GM12891 (cell line): Measurements from ENCODE around the gene RAB7A.
"Not testable (repeated sequence)": the region's sequence is repeated elsewhere in the genome, so short reads cannot be mapped to it uniquely, and the experiment has no call there.

Experiments used
- DNase-seq: peaks from one replicate; pipeline ENCODE4 v3.0.0; 2011; ENCODE audit warnings: low spot score; ENCODE audit not compliant: insufficient read length
- FAIRE-seq: peaks from 2 replicates; lab custom pipeline; 2011; peaks lifted over from hg19 to GRCh38; lab: Jason Lieb, UNC
- PAX5 ChIP-seq: IDR thresholded peaks from 2 replicates; pipeline ENCODE4 v1.6.1; 2011; ENCODE audit warnings: low read length, moderate library complexity, mild to moderate bottlenecking; ENCODE audit not compliant: insufficient read depth, severe bottlenecking
- POLR2A ChIP-seq: IDR thresholded peaks from 2 replicates; pipeline ENCODE4 v1.6.1; 2011; ENCODE audit warnings: low read depth, low read length, control low read depth
- POLR2AphosphoS5 ChIP-seq: IDR thresholded peaks from 2 replicates; pipeline ENCODE4 v1.6.1; 2011; ENCODE audit warnings: low read depth, low read length, control low read depth
- POU2F2 ChIP-seq: IDR thresholded peaks from 2 replicates; pipeline ENCODE4 v1.6.1; 2011; ENCODE audit warnings: low read depth, mild to moderate bottlenecking, control low read depth, low read length, moderate library complexity
- SPI1 ChIP-seq: IDR thresholded peaks from 2 replicates; pipeline ENCODE4 v1.6.1; 2011; ENCODE audit warnings: low read depth, low read length, control low read depth
- TAF1 ChIP-seq: IDR thresholded peaks from 2 replicates; pipeline ENCODE4 v1.6.1; 2011; ENCODE audit warnings: low read depth, low read length, control low read depth

The RAB7A gene

DNA sequence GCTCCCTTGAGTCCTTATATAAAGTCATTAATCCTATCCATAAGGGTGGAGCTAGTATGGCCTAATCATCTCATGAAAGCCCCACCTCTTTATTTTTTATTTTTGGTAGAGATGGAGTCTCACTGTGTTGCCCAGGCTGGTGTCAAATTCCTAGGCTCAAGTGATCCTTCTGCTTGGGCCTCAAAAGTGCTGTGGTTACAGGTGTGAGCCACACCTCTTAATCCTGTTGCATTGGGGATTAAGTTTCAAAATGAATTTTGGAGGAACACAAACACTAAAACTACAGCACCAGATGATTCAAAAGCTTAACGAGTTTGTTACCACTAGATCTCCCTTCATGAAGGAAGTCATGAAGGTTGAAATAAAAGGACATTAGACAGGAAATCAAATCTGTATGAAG lies 27.7 kb downstream of the RAB7A start:
- no peak for DNase-seq
- FAIRE-seq, result no peak
- TF ChIP-seq POU2F2, result no peak
- TF ChIP-seq POLR2AphosphoS5, result no peak
- TF ChIP-seq PAX5, result no peak
- no peak for TF ChIP-seq POLR2A

DNA sequence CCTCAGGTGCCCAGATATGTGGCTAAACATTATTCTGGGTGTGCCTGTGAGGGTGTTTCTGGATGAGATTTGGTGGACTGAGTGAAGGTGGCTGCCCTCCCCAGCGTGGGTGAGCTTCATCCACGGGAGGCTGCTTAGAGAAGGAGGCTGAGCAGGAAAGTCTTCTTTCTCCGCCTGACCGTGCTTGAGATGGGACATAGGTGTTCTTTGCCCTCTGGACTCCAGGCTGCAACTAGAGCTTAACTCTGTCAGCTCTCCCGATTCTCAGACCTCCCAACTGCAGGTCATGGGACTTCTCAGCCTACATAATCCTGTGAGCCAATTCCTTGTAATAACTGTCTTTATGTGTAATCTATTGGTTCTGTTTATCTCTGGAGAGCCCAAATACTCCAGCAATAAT lies 34.1 kb downstream of the RAB7A start:
- FAIRE-seq (no peak), DNase-seq (no peak)
- TF ChIP-seq POU2F2, result no peak
- no peak for TF ChIP-seq TAF1
- no peak for TF ChIP-seq POLR2AphosphoS5
- no peak for TF ChIP-seq POLR2A
- no peak for TF ChIP-seq SPI1
- TF ChIP-seq PAX5, result no peak

DNA sequence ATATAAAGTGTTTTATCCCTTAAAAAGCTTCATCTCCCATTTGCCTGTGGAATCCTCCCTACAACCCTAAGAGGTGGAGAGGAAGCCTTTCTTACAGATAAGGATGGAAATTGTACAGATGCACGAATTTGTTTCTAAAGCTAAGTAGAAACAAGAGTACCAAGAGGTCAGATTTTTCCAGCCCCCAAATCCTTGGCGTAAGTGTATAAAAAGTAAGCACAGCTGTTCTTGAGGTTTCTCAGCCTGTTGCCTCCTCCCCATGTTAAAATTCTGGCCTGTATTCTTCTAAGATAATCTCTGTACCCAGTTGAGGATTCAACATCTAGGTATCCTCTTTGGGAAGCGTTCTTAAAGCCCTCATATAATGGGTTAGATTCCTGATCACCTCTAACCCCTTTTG lies 34.9 kb downstream of the RAB7A start:
- TF ChIP-seq POU2F2 (no peak), POLR2AphosphoS5 (no peak), PAX5 (no peak), TAF1 (no peak), POLR2A (no peak), SPI1 (no peak)
- DNase-seq (no peak), FAIRE-seq (no peak)

DNA sequence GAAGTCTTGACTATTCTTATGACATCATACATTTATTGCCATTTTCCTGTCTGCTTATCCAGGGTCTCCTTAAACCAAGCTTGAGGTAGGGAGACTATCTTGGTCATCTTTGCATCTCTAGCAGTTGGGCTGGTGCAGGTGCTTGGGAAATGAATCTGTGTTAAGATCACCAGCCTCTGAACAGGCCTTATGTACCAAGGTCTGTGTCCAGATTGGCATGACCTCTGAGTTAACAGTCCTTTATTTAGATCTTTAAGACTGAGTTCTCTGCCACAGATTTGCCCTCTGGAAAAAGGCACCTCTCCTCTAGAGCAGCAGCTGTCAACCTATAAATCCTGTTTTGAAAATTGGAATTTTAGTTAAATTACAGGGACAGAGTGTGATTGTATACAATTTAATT lies 35.4 kb downstream of the RAB7A start:
- FAIRE-seq (no peak), DNase-seq (no peak)
- no peak for TF ChIP-seq POLR2AphosphoS5
- TF ChIP-seq PAX5, result no peak
- TF ChIP-seq TAF1, result no peak
- no peak for TF ChIP-seq POU2F2
- no peak for TF ChIP-seq POLR2A
- TF ChIP-seq SPI1, result no peak

DNA sequence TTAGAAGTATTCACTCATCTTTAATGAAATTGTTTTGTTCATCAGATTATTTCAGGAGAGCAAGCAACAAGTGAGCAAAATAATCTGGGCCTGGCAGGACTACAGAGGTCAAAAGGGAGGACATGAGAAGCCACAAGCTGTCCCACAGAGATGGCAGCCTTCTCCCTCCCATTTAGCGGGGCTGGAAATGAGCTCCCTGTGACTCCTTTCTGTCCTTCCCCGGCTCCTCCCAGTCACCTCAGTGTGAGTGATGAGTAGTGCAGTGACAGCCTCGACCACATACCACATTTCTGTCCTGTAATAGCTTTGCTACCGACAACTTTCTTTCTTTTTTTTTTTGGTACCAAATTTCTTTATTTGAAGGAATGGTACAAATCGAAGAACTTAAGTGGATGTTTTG lies 38.0 kb downstream of the RAB7A start:
- no peak for DNase-seq
- no peak for TF ChIP-seq POU2F2
- TF ChIP-seq POLR2AphosphoS5, result no peak
- no peak for TF ChIP-seq PAX5
- no peak for TF ChIP-seq TAF1
- no peak for FAIRE-seq

DNA sequence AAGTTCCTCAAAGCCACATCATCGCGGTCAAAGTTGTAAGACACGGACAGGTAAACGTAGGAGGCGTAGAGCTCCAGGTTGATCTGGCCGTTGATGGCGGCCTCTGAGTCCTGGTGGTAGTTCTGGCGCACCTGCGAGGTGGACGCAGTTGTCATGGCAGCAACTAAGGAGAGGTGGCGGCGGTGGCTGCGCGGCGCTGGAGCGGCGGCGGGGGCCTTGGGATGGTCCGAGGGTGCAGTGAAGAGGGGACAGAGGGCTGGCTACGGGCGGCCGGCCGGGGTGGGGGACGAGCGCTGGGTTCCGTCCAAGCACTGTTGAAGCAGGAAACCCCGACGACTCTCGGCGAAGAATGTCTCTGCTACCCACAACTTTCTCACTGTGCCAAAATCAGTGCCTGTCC lies 38.9 kb downstream of the RAB7A start:
- TF ChIP-seq PAX5 (no peak), SPI1 (no peak), POLR2AphosphoS5 (no peak), POU2F2 (no peak), POLR2A (no peak), TAF1 (no peak)
- DNase-seq, result no peak
- FAIRE-seq, result no peak

DNA sequence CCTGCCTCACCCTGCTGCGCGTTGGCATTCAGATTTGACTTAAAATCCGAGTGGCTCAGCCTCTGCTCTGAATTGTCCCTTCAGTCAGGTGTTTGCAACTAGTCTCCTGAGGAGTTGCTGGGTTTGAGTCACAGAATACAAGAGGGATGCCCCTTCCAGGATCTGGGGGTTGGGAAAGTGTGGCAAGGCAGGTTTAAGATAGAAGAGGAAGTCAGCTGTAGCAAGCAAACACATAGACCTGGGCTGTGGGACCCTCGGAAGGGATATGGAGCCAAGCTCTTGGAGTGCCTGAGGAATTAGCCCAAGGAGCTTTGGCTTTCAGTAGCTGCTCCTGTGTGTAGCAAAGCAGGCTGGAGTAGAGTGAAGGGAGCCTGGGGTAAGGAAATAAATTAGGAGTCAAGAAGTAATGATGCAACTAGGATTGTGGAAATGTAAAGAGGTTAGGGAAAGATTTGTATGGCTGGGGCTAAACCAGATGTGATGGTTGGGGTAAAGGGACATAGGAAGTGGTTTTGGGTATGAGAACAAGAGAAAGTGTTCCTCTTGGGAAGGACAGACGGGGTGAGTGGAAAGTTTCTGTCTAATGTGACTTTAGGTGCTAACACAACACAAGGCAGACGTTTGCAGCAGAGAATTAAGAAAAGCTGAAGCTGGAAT lies 41.2 kb downstream of the RAB7A start:
- TF ChIP-seq TAF1 (no peak), PAX5 (no peak)
- no peak for DNase-seq
- FAIRE-seq, result no peak

DNA sequence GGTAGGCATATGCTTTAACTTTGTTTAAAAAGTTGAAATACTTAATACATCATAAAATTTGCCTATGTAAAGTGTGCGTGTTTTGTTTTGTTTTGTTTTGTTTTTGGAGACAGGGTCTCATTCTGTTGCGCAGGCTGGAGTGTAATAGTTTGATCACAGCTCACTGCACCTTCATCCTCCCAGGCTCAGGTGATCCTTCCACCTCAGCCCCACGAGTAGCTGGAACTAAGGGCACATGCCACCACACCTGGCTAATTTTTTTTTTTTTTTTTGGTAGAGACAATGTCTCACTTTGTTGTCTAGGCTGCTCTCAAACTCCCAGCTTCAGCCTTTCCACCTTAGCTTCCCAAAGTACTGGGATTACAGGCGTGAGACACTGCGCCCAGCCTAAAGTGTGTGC lies 42.5 kb downstream of the RAB7A start:
- DNase-seq, result no peak
- no peak for FAIRE-seq
- TF ChIP-seq TAF1, result no peak
- TF ChIP-seq POLR2AphosphoS5, result no peak
- TF ChIP-seq POU2F2, result no peak
- TF ChIP-seq POLR2A, result no peak
- TF ChIP-seq PAX5, result no peak
- no peak for TF ChIP-seq SPI1

DNA sequence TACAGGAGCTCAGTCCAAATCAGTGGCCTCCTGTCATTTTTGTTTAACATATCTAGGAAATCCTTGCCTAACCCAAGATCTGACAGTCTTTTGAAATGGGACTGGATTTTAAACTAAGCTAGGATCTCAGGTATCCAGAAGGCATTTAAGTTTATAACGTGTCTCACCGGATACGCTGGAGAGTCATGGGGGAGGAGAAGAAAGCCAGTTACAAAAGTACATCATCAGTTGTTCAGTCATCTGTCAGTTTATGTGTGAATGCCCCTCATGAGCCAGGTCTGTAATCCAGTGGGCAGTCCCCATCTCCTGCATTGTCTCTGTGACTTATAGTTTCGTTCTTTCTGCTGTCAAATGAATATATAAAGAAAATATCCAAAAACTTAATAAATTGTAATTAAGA lies 44.4 kb downstream of the RAB7A start:
- no peak for TF ChIP-seq SPI1
- no peak for TF ChIP-seq PAX5
- TF ChIP-seq POLR2AphosphoS5, result no peak
- no peak for TF ChIP-seq POU2F2
- no peak for TF ChIP-seq POLR2A
- TF ChIP-seq TAF1, result no peak
- FAIRE-seq (no peak), DNase-seq (no peak)

DNA sequence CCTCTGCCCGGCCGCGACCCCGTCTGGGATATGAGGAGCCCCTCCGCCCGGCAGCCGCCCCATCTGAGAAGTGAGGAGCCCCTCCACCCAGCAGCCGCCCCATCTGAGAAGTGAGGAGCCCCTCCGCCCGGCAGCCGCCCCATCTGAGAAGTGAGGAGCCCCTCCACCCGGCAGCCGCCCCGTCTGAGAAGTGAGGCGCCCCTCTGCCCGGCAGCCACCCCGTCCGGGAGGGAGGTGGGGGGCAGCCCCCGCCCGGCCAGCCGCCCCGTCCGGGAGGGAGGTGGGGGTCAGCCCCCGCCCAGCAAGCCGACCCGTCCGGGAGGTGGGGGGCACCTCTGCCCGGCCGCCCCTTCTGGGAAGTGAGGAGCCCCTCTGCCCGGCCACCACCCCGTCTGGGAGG lies 47.2 kb downstream of the RAB7A start:
- FAIRE-seq, DNase-seq: not testable (repeated sequence)

DNA sequence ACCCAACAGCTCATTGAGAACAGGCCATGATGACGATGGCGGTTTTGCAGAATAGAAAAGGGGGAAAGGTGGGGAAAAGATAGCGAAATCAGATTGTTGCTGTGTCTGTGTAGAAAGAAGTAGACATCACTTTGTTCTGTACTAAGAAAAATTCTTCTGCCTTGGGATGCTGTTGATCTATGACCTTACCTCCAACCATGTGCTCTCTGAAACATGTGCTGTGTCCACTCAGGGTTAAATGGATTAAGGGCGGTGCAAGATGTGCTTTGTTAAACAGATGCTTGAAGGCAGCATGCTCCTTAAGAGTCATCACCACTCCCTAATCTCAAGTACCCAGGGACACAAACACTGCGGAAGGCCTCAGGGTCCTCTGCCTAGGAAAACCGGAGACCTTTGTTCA lies 47.6 kb downstream of the RAB7A start:
- FAIRE-seq, DNase-seq: not testable (repeated sequence)

DNA sequence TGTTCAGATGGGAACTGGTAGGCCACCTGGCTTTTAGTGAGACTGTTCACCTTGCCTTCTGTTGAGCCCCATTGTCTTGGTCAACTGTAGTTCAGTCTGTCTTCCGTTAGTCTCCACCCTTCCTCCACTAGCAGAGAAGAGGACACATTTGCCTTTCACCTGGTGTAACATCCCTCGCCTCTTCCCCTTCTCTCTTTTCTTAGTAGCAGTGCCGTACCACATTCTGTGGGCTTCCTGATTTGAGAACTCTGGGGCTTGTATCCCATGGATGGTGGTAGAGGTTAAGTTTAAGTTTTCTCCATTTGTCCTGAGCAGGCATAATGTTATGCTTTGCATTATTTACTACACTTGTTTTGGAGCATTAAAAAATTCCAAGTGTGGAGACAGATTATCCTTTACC lies 49.3 kb downstream of the RAB7A start:
- DNase-seq, result no peak
- TF ChIP-seq POU2F2 (no peak), POLR2A (no peak), SPI1 (no peak), POLR2AphosphoS5 (no peak), PAX5 (no peak), TAF1 (no peak)
- peak; percentile 38 for FAIRE-seq
